ENCODE results near the gene OLFML3. TPM values are rescaled to one million over a fixed set of nuclear protein-coding genes. Genes with fewer than 3 reads are reported as not detected.

OLFML3 gene
- total and polyA plus RNA-seq, 2 of the 8 experiments (the other 6 are each of a cell fraction or from before 2014, with no cell fraction given), result 56.0 to 72.3 TPM

Other genes with a start within 250 kb of the OLFML3 start
- gene PHTF1, start 220.0 kb upstream of the OLFML3 start, total RNA-seq (2021; fragmentation: NEBNext Ultra II Directional; extraction: Animal tissue kit (Norgen Biotek cat#: 25700)), result 26.9 and 27.7 TPM in 2 replicates
- 6.5 and 9.1 TPM in 2 replicates for gene PHTF1, start 220.0 kb upstream of the OLFML3 start, polyA plus RNA-seq (2011; rRNA removed)
- gene RSBN1, start 167.0 kb upstream of the OLFML3 start, total RNA-seq (2021; fragmentation: NEBNext Ultra II Directional; extraction: Animal tissue kit (Norgen Biotek cat#: 25700)), result 16.4 and 17.6 TPM in 2 replicates
- 3.9 and 4.2 TPM in 2 replicates for gene RSBN1, start 167.0 kb upstream of the OLFML3 start, polyA plus RNA-seq (2011; rRNA removed)
- gene PTPN22, start 107.8 kb upstream of the OLFML3 start, total RNA-seq (2021; fragmentation: NEBNext Ultra II Directional; extraction: Animal tissue kit (Norgen Biotek cat#: 25700)), result not detected in 2 replicates
- not detected in 2 replicates for gene PTPN22, start 107.8 kb upstream of the OLFML3 start, polyA plus RNA-seq (2011; rRNA removed)
- 0.11 and 0.32 TPM in 2 replicates for gene BCL2L15, start 91.9 kb upstream of the OLFML3 start, total RNA-seq (2021; fragmentation: NEBNext Ultra II Directional; extraction: Animal tissue kit (Norgen Biotek cat#: 25700))
- gene BCL2L15, start 91.9 kb upstream of the OLFML3 start, polyA plus RNA-seq (2011; rRNA removed), result 0.22 and 0.36 TPM in 2 replicates
- 8.9 and 11.7 TPM in 2 replicates for gene AP4B1, start 74.7 kb upstream of the OLFML3 start, total RNA-seq (2021; fragmentation: NEBNext Ultra II Directional; extraction: Animal tissue kit (Norgen Biotek cat#: 25700))
- gene AP4B1, start 74.7 kb upstream of the OLFML3 start, polyA plus RNA-seq (2011; rRNA removed), result 7.5 and 9.0 TPM in 2 replicates
- 11.0 TPM in 2 replicates for gene DCLRE1B, start 74.1 kb upstream of the OLFML3 start, total RNA-seq (2021; fragmentation: NEBNext Ultra II Directional; extraction: Animal tissue kit (Norgen Biotek cat#: 25700))
- 5.5 and 7.8 TPM in 2 replicates for gene DCLRE1B, start 74.1 kb upstream of the OLFML3 start, polyA plus RNA-seq (2011; rRNA removed)
- 63.0 and 64.3 TPM in 2 replicates for gene HIPK1, start 50.1 kb upstream of the OLFML3 start, total RNA-seq (2021; fragmentation: NEBNext Ultra II Directional; extraction: Animal tissue kit (Norgen Biotek cat#: 25700))
- 40.4 and 46.2 TPM in 2 replicates for gene HIPK1, start 50.1 kb upstream of the OLFML3 start, polyA plus RNA-seq (2011; rRNA removed)
- gene SYT6, start 174.4 kb downstream of the OLFML3 start, total RNA-seq (2021; fragmentation: NEBNext Ultra II Directional; extraction: Animal tissue kit (Norgen Biotek cat#: 25700)), result 33.7 and 35.7 TPM in 2 replicates
- 83.5 and 92.8 TPM in 2 replicates for gene SYT6, start 174.4 kb downstream of the OLFML3 start, polyA plus RNA-seq (2011; rRNA removed)

All from H1 (cell line).